GM12878 (cell line): ENCODE measurements around the gene EEPD1. TPM values are rescaled to one million over a fixed set of nuclear protein-coding genes. Genes with fewer than 3 reads are reported as not detected.

Experiments
- ATAC-seq: fragments of 200-7000 bp; cut with Tn5 transposase; 3 replicates; pipeline ENCODE4 v1.9.1; 2020; ENCODE audit warnings: mild to moderate bottlenecking, moderate library complexity
- BruUV-seq: library from RNA; stranded (reverse); fragments of 400-500 nt; replicated peaks from 2 replicates; lab custom pipeline; 2021; lab: Mats Ljungman, UMichigan
- CTCF ChIA-PET: fragments of 300-600 bp; sonication (Branson Sonifier 250); formaldehyde crosslinking; extraction: SDS; loops from one replicate; lab custom pipeline; 2021; ENCODE audit warnings: inconsistent platforms; lab: Yijun Ruan, JAX
- POLR2A ChIA-PET: fragments of 350-600 bp; formaldehyde crosslinking; extraction: SDS; loops from one replicate; lab custom pipeline; 2021; ENCODE audit warnings: inconsistent platforms; lab: Charles Lee
- RAD21 ChIA-PET: fragments of 300-600 bp; sonication (Branson Sonifier 250); formaldehyde crosslinking; loops from one replicate; lab custom pipeline; 2023; ENCODE audit warnings: antibody characterized with exemption; ENCODE audit not compliant: unreplicated experiment; lab: Charles Lee
- SMC1A ChIA-PET: fragments of 300-600 bp; sonication (Branson Sonifier 250); formaldehyde crosslinking; loops from one replicate; lab custom pipeline; 2023; ENCODE audit not compliant: unreplicated experiment, uncharacterized antibody; lab: Charles Lee
- DNase-seq: peaks from one replicate; pipeline ENCODE4 v3.0.0-alpha.2; 2011; ENCODE audit warnings: low read depth, low spot score
- FAIRE-seq: peaks from 3 replicates; lab custom pipeline; 2011; peaks lifted over from hg19 to GRCh38; lab: Jason Lieb, UNC
- H2AFZ ChIP-seq: 2 replicates; pipeline ENCODE4 v1.6.0; 2011; ENCODE audit warnings: low read depth, low read length, control low read depth; ENCODE audit not compliant: control insufficient read depth
- H3K27ac ChIP-seq: 2 replicates; pipeline ENCODE4 v1.5.1; 2011; ENCODE audit warnings: control low read depth; ENCODE audit not compliant: control insufficient read depth, insufficient read depth
- H3K27me3 ChIP-seq, 2 experiments: replicated peaks in 1 of 2; 2 replicates each; pipeline versions ENCODE4 v1.6.0 to v1.6.1; 2011; ENCODE audit warnings: low read length in 1 of 2; ENCODE audit not compliant: control insufficient read depth in 2 of 2, insufficient read depth in 2 of 2
- H3K36me3 ChIP-seq, 2 experiments: 2 replicates each; pipeline ENCODE4 v1.5.1; 2011; ENCODE audit warnings: low read length in 1 of 2; ENCODE audit not compliant: control insufficient read depth in 2 of 2, insufficient read depth in 2 of 2
- H3K4me1 ChIP-seq: 2 replicates; pipeline ENCODE4 v1.6.1; 2011; ENCODE audit warnings: mild to moderate bottlenecking, low read length, moderate library complexity, mixed read lengths; ENCODE audit not compliant: control insufficient read depth, insufficient read depth
- H3K4me2 ChIP-seq: 2 replicates; pipeline ENCODE4 v1.6.0; 2011; ENCODE audit warnings: control low read depth; ENCODE audit not compliant: control insufficient read depth, insufficient read depth
- H3K4me3 ChIP-seq: fragments of 200-600 bp; sonication (generic); 2 replicates; pipeline ENCODE4 v1.5.1; 2016
- H3K79me2 ChIP-seq: 2 replicates; pipeline ENCODE4 v1.6.0; 2011; ENCODE audit warnings: low read length; ENCODE audit not compliant: control insufficient read depth, insufficient read depth
- H3K9ac ChIP-seq: 2 replicates; pipeline ENCODE4 v1.8.0; 2011; ENCODE audit warnings: low read length, control low read depth, mixed read lengths; ENCODE audit not compliant: control insufficient read depth, insufficient read depth
- H3K9me3 ChIP-seq: replicated peaks from 3 replicates; pipeline ENCODE4 v1.5.1; 2011; ENCODE audit warnings: mild to moderate bottlenecking, low read length; ENCODE audit not compliant: control insufficient read depth, insufficient read depth
- H4K20me1 ChIP-seq: 2 replicates; pipeline ENCODE4 v1.6.0; 2011; ENCODE audit not compliant: control insufficient read depth, insufficient read depth
- IRF5 ChIP-seq: fragments of 450-650 bp; IDR thresholded peaks from 2 replicates; pipeline ENCODE4 v1.6.1; 2017; ENCODE audit warnings: borderline replicate concordance
- POLR2AphosphoS5 ChIP-seq: IDR thresholded peaks from 2 replicates; pipeline ENCODE4 v1.6.1; 2011; ENCODE audit warnings: mild to moderate bottlenecking, low read length, inconsistent platforms
- REST ChIP-seq: IDR thresholded peaks from 2 replicates; pipeline ENCODE4 v1.6.1; 2012; ENCODE audit warnings: mild to moderate bottlenecking, low read depth, low read length
- TAF1 ChIP-seq: IDR thresholded peaks from 2 replicates; pipeline ENCODE4 v1.6.1; 2011; ENCODE audit warnings: mild to moderate bottlenecking, low read depth, low read length, borderline replicate concordance
- USF2 ChIP-seq: IDR thresholded peaks from 2 replicates; pipeline ENCODE4 v1.6.1; 2011; ENCODE audit warnings: low read depth, low read length, improper control_type of control experiment, borderline replicate concordance
- WRNIP1 ChIP-seq: IDR thresholded peaks from 2 replicates; pipeline ENCODE4 v1.6.1; 2011; ENCODE audit warnings: low read depth, low read length, improper control_type of control experiment, borderline replicate concordance
- WGBS: methylation state at CpG from one replicate; pipeline ENCODE4 v1.1.6; 2016; ENCODE audit warnings: low lambda C conversion rate; ENCODE audit not compliant: insufficient replicate concordance, insufficient coverage; ENCODE audit errors: missing lambda C conversion rate; 5-methylcytosine and 5-hydroxymethylcytosine counted together
- in situ Hi-C: fragments of 300-500 bp; cut with MboI; formaldehyde crosslinking; loops from 9 replicates; pipeline ENCODE4 v1.14.3; 2018; ENCODE audit warnings: mixed read lengths
- intact Hi-C: fragments of 100-400 bp; cut with micrococcal nuclease; formaldehyde crosslinking; loops from one replicate; pipeline ENCODE4 v1.14.2; 2022; ENCODE audit not compliant: unreplicated experiment
- polyA plus RNA-seq, 11 experiments: library from polyadenylated mRNA; depleted of rRNA in 4 of 11; unstranded in 6 of 11; stranded (reverse) in 5 of 11; fragments of >200 nt; fragmentation: Nextera tagmentation in 4 of 11; fragmentation: Illumina TruSeq in 1 of 11; extraction: Ambion mirVana in 4 of 11; extraction: Trizol in 1 of 11; gene quantifications; 1 replicate in 1 of 11; 2 replicates in 10 of 11; pipeline versions ENCODE4 v1.2.1 to v1.2.3, GENCODE V29; 2011 to 2016; ENCODE audit warnings: inconsistent platforms in 2 of 11, missing spikeins in 2 of 11, low read depth in 1 of 11
- total RNA-seq, 4 experiments: library from RNA; depleted of rRNA in 3 of 4; stranded (reverse); fragments of >200 nt in 3 of 4; fragmentation: Illumina TruSeq in 1 of 4; extraction: Trizol in 1 of 4; gene quantifications; 2 replicates each; pipeline versions ENCODE4 v1.2.1 to v1.2.3, GENCODE V29; 2013 to 2021

EEPD1 gene
- total and polyA plus RNA-seq, 10 of the 15 experiments (the other 5 are each of a cell fraction or from before 2014, with no cell fraction given): 0.24 to 2.8 (median 0.86) TPM; not detected in 1

DNA sequence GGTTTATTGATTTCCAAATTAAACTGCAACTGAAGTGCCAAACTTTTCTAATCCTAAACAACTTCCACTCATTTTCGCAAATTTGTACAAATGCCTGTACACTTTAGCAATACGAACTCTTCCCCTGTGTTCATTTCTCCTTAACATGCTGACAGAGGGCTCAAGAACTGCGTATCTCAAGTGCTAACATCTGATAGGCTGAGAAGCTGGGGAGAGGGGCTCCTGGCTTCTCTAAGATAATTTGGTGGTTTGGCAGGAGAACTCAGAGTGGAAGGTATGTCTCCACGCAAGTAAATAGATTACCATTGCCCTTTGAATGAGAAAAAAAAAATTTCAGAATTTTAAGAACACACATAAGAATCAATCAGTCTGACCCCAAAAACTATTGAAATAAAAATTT is 183.3 kb downstream of the EEPD1 start:
- ATAC-seq (no peak), DNase-seq (no peak), FAIRE-seq (no peak)
- RAD21 ChIA-PET: no interaction called here
- H3K4me1 ChIP-seq: no peaks in the 10 kb centered on the region
- BruUV-seq: no TSS peak
- no peak overlapping the region for H2AFZ ChIP-seq
- no peak overlapping the region for H3K4me2 ChIP-seq
- intact Hi-C loops: no loop called here
- in situ Hi-C loops: no loop called here
- TF ChIP-seq WRNIP1 (no peak), IRF5 (no peak), USF2 (no peak), TAF1 (no peak), POLR2AphosphoS5 (no peak), REST (no peak)
- H4K20me1 ChIP-seq: no peaks in the 10 kb centered on the region
- no peak overlapping the region for H3K4me3 ChIP-seq
- no peaks in the 10 kb centered on the region for H3K36me3 ChIP-seq
- no peak overlapping the region for H3K27ac ChIP-seq
- POLR2A ChIA-PET: no interaction called here
- no peaks in the 10 kb centered on the region for H3K79me2 ChIP-seq
- CTCF ChIA-PET: interaction anchor here (0.5 kb wide), 1 partner anchor 975 kb away, joined by 3 read pairs; no protein-coding TSS in a partner anchor
- H3K27me3 ChIP-seq: no peaks in the 10 kb centered on the region; a peak in 1 of 4 replicates
- no peaks in the 10 kb centered on the region for H3K9me3 ChIP-seq
- WGBS: 30% methylated on average over 4 of the region's 4 CpGs
- SMC1A ChIA-PET: interaction anchor here (1.0 kb wide), 1 partner anchor 222 kb away, joined by 3 read pairs; no protein-coding TSS in a partner anchor
- no peak overlapping the region for H3K9ac ChIP-seq
